Measurements from ENCODE around the gene SMIM10L1.

Gene SMIM10L1

GRCh38 chr12:11183011-11183410 is 12.0 kb downstream of the SMIM10L1 start:
- no peak for DNase-seq (ENCODE audit: low read depth in 2 of 2)

- no peak for DNase-seq (ENCODE audit: low read depth in 2 of 2)
Observed at GRCh38 chr12:11186837-11187236, 15.8 kb downstream of the SMIM10L1 start, which contains the start of gene TAS2R42. TAS2R42 (minus strand) TSS chr12:11186937; CDS start chr12:11186937, 0 bp downstream.

GRCh38 chr12:11202811-11203210 is 31.8 kb downstream of the SMIM10L1 start:
- DNase-seq (ENCODE audit: low read depth in 2 of 2) = no peak

GRCh38 chr12:11204173-11204572 is 33.2 kb downstream of the SMIM10L1 start:
- DNase-seq (ENCODE audit: low read depth in 2 of 2) = no peak

GRCh38 chr12:11209113-11209512 is 38.1 kb downstream of the SMIM10L1 start:
- no peak for DNase-seq (ENCODE audit: low read depth in 2 of 2)
